ENCODE measurements around the gene CHRM5. TPM values are rescaled to one million over a fixed set of nuclear protein-coding genes. Genes with fewer than 3 reads are reported as not detected.

The CHRM5 gene
- total RNA-seq = not detected
- 0 to 0.23 reads per million in 2 donors for total RNA-seq

GRCh38 chr15:33968224-33968623, at the start of gene CHRM5:
Gene CHRM5 (plus strand): TSS chr15:33968497. CDS start chr15:34062718, 94,221 bp downstream.
- no peaks in the 10 kb centered on the region for H3K9me3 ChIP-seq (ENCODE audit: control insufficient read depth, low read length, poor library complexity, severe bottlenecking)
- Mint-ChIP-seq H3K36me3 (ENCODE audit: low read depth) (no peaks in the 10 kb centered on the region), H3K27me3 (no peaks in the 10 kb centered on the region), H3K27ac (no peak within 1 kb of the TSS), H3K4me3 (no peak within 1 kb of the TSS), H3K4me1 (peaks cover 7% of the 10 kb centered on the region)
- no peak for ATAC-seq
- DNase-seq = no peak

DNA sequence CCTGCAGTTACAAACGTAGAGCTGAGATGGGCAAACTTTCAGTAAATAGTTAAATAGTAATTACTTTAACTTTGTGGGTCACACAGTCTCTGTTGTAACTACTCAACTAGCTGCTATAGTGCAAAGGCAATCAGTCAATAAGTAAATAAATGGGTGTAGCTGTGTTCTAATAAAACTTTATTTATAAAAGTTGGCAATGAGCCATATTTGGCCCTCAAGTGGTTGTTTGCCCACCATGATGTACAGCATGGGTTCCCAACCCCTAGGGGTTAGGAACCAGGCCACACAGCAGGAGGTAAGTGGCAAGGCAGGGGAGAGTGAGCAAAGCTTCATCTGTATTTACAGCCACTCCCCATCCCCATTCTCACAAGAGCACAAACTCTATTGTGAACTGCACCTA, 44.9 kb upstream of the CHRM5 start:
- ATAC-seq (no peak), DNase-seq (no peak)
- Mint-ChIP-seq H3K4me3 (no peak overlapping the region), H3K36me3 (ENCODE audit: low read depth) (peaks cover 2% of the 10 kb centered on the region), H3K27me3 (no peaks in the 10 kb centered on the region), H3K27ac (no peak overlapping the region), H3K4me1 (peaks cover 8% of the 10 kb centered on the region)
- no peaks in the 10 kb centered on the region for H3K9me3 ChIP-seq (ENCODE audit: control insufficient read depth, low read length, poor library complexity, severe bottlenecking)

DNA sequence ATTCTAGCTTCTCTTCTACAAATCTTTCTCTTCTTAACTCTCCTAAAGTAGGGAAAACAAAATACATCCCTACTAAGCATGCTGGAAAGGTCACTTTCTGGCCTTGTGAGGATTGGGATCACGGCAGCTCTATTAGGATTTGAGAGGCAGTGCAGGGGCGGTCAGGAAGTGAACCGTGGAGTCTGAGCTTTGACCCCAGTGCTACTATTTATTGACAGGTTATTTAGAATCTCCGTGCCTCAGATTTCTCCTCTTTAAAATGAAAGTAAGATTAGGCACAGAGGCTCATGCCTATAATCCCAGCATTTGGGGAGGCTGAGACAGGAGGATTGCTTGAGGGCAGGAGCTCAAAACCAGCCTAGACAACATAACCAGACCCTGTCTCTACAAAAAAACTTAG, 42.0 kb upstream of the CHRM5 start:
- DNase-seq (no peak), ATAC-seq (no peak)
- Mint-ChIP-seq H3K4me3 (no peak overlapping the region), H3K27me3 (no peaks in the 10 kb centered on the region), H3K36me3 (ENCODE audit: low read depth) (peaks cover 2% of the 10 kb centered on the region), H3K4me1 (peaks cover 6% of the 10 kb centered on the region), H3K27ac (no peak overlapping the region)
- H3K9me3 ChIP-seq (ENCODE audit: control insufficient read depth, low read length, poor library complexity, severe bottlenecking) = no peaks in the 10 kb centered on the region

- Mint-ChIP-seq H3K27me3 (no peaks in the 10 kb centered on the region), H3K36me3 (ENCODE audit: low read depth) (no peaks in the 10 kb centered on the region), H3K4me3 (no peak overlapping the region), H3K4me1 (peaks cover 6% of the 10 kb centered on the region), H3K27ac (no peak overlapping the region)
- ATAC-seq (no peak), DNase-seq (no peak)
- no peaks in the 10 kb centered on the region for H3K9me3 ChIP-seq (ENCODE audit: control insufficient read depth, low read length, poor library complexity, severe bottlenecking)
Observed at GRCh38 chr15:33932734-33933133, 35.6 kb upstream of the CHRM5 start.

DNA sequence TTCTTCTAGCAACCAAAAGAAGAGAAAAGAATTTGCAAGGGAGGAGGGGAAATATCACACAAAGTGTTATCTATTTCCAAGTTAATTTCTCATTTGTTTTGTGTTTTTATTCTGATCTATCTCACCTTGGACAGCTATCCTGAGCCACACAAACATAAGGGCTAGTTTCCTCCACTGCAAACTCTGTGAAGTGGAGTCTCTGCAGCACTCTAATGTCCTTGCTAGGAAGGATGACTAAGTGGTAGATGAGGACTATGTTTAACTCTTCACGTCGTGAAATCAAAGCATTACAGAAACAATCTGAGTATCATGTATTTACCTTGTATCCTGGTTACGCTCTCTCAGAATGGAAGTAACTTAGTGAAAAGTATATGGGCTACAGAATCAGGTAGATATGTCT, 33.9 kb upstream of the CHRM5 start:
- no peaks in the 10 kb centered on the region for H3K9me3 ChIP-seq (ENCODE audit: control insufficient read depth, low read length, poor library complexity, severe bottlenecking)
- no peak overlapping the region for H3K27ac Mint-ChIP-seq
- H3K27me3 Mint-ChIP-seq = no peaks in the 10 kb centered on the region
- H3K4me1 Mint-ChIP-seq = no peaks in the 10 kb centered on the region
- DNase-seq (no peak), ATAC-seq (no peak)
- H3K4me3 Mint-ChIP-seq = no peak overlapping the region
- no peaks in the 10 kb centered on the region for H3K36me3 Mint-ChIP-seq (ENCODE audit: low read depth)

GRCh38 chr15:33934921-33935320, 33.4 kb upstream of the CHRM5 start:
- Mint-ChIP-seq H3K36me3 (ENCODE audit: low read depth) (no peaks in the 10 kb centered on the region), H3K4me3 (no peak overlapping the region), H3K27me3 (no peaks in the 10 kb centered on the region), H3K4me1 (no peaks in the 10 kb centered on the region), H3K27ac (no peak overlapping the region)
- no peak for ATAC-seq
- H3K9me3 ChIP-seq (ENCODE audit: control insufficient read depth, low read length, poor library complexity, severe bottlenecking) = no peaks in the 10 kb centered on the region
- DNase-seq = no peak

DNA sequence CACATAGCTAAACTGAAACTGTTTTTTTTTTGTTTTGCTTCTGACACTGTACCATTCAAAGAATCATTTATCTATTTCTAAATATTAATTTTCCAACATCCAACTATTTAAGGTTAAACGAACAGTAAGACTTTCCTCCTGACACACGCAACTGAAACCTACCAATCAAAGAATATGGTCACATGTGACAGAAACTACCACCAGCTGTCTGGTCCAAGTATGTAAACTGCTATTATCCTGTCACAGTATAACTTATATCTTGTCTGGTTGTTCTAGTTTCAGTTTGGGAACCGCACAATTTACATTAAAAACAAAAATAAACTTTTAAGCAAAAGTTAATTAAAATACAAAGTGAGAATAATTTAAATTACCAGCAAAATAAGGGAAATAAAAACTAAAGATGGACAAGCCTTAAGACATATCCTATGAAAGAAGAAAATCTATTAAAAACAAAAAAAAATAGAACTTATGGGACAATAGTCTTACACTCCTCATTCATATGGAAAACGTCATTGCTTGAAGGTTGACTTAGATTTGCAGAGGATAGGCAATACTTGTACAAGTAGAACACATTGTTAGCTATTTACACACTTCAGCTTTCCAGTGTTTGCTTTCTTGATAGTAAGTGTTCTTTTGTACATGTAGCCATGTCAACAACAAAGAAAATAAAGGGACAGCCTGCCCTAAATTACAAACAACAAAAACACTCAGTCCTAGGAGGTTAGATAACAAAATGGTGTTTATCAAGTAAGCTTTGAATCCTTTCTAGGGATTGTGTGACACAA, 26.8 kb upstream of the CHRM5 start:
- no peak overlapping the region for H3K27ac Mint-ChIP-seq
- H3K4me3 Mint-ChIP-seq = no peak overlapping the region
- H3K36me3 Mint-ChIP-seq (ENCODE audit: low read depth) = no peaks in the 10 kb centered on the region
- ATAC-seq (no peak), DNase-seq (no peak)
- no peaks in the 10 kb centered on the region for H3K27me3 Mint-ChIP-seq
- no peaks in the 10 kb centered on the region for H3K4me1 Mint-ChIP-seq
- H3K9me3 ChIP-seq (ENCODE audit: control insufficient read depth, low read length, poor library complexity, severe bottlenecking) = no peaks in the 10 kb centered on the region

DNA sequence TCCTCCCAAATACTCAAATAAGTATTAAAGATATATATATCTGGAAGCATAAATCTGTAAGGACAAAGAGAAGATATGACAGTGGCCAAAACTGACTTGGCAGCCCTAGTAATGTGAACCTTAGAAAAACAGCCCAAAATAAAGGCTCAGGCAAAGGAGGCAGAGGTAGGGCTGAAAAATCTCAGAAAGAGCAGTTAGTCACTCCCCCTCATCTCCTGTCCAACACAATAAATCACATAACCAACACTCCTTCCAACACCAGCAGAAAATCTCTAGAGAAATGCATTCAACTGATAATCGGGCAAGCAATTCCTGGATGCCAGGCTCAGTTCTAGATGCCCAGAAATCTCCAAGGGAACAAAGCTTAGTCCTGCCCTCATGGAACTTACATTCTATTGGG, 22.1 kb upstream of the CHRM5 start:
- Mint-ChIP-seq H3K4me1 (no peaks in the 10 kb centered on the region), H3K27me3 (no peaks in the 10 kb centered on the region), H3K27ac (no peak overlapping the region), H3K4me3 (no peak overlapping the region), H3K36me3 (ENCODE audit: low read depth) (no peaks in the 10 kb centered on the region)
- no peak for DNase-seq
- H3K9me3 ChIP-seq (ENCODE audit: control insufficient read depth, low read length, poor library complexity, severe bottlenecking) = no peaks in the 10 kb centered on the region
- ATAC-seq = no peak

DNA sequence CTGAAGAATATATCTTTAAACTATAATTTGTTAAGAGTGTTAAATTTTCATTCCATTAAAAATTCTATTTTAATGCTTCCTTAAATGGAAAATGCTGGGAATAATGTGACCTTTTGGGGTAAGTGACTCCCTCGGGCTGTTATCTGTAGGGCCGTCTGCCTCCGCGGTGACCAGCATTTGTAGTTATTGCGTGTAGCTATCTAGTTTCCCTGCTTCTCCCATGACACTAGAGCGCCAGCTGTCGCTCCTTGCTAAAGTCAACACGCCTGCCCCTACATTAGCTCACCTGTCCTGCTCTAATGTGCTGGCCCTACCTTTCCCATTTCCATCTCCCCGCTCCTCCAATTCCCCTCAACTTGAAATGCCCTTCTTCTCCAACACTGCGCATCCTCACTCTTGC, 12.4 kb upstream of the CHRM5 start:
- Mint-ChIP-seq H3K4me1 (no peaks in the 10 kb centered on the region), H3K36me3 (ENCODE audit: low read depth) (no peaks in the 10 kb centered on the region), H3K4me3 (no peak overlapping the region), H3K27me3 (no peaks in the 10 kb centered on the region), H3K27ac (no peak overlapping the region)
- H3K9me3 ChIP-seq (ENCODE audit: control insufficient read depth, low read length, poor library complexity, severe bottlenecking) = no peaks in the 10 kb centered on the region
- ATAC-seq (no peak), DNase-seq (no peak)

GRCh38 chr15:33956397-33956796, 11.9 kb upstream of the CHRM5 start:
- no peak overlapping the region for H3K4me3 Mint-ChIP-seq

GRCh38 chr15:33959844-33960548, 8.3 kb upstream of the CHRM5 start:
- Mint-ChIP-seq H3K27ac (no peak overlapping the region), H3K4me3 (no peak overlapping the region), H3K27me3 (no peaks in the 10 kb centered on the region), H3K4me1 (peaks cover 5% of the 10 kb centered on the region), H3K36me3 (ENCODE audit: low read depth) (no peaks in the 10 kb centered on the region)
- H3K9me3 ChIP-seq (ENCODE audit: control insufficient read depth, low read length, poor library complexity, severe bottlenecking) = no peaks in the 10 kb centered on the region
- DNase-seq (no peak), ATAC-seq (no peak)

More at GRCh38 chr15:33956397-33956796, 11.9 kb upstream of the CHRM5 start:
- no peak overlapping the region for H3K27ac Mint-ChIP-seq
- no peaks in the 10 kb centered on the region for H3K9me3 ChIP-seq (ENCODE audit: control insufficient read depth, low read length, poor library complexity, severe bottlenecking)
- no peaks in the 10 kb centered on the region for H3K4me1 Mint-ChIP-seq
- H3K27me3 Mint-ChIP-seq = no peaks in the 10 kb centered on the region
- ATAC-seq = no peak
- H3K36me3 Mint-ChIP-seq (ENCODE audit: low read depth) = no peaks in the 10 kb centered on the region
- no peak for DNase-seq

- H3K27ac Mint-ChIP-seq = no peak overlapping the region
- H3K36me3 Mint-ChIP-seq (ENCODE audit: low read depth) = no peaks in the 10 kb centered on the region
- DNase-seq (no peak), ATAC-seq (no peak)
- peaks cover 5% of the 10 kb centered on the region for H3K4me1 Mint-ChIP-seq
- H3K27me3 Mint-ChIP-seq = no peaks in the 10 kb centered on the region
- H3K9me3 ChIP-seq (ENCODE audit: control insufficient read depth, low read length, poor library complexity, severe bottlenecking) = no peaks in the 10 kb centered on the region
- no peak overlapping the region for H3K4me3 Mint-ChIP-seq
Observed at GRCh38 chr15:33960549-33960935, 7.8 kb upstream of the CHRM5 start.

- H3K9me3 ChIP-seq (ENCODE audit: control insufficient read depth, low read length, poor library complexity, severe bottlenecking) = no peaks in the 10 kb centered on the region
- Mint-ChIP-seq H3K4me1 (peaks cover 9% of the 10 kb centered on the region), H3K4me3 (no peak overlapping the region), H3K36me3 (ENCODE audit: low read depth) (no peaks in the 10 kb centered on the region), H3K27ac (no peak overlapping the region), H3K27me3 (no peaks in the 10 kb centered on the region)
- ATAC-seq (no peak), DNase-seq (no peak)
Observed at GRCh38 chr15:33963831-33964664, 4.2 kb upstream of the CHRM5 start.

All from T-helper 17 cell (primary cell).